ENCODE results near the gene ST6GALNAC5.
A peak's percentile ranks its signal among the peaks of the same experiment; 100 is the strongest.

Gene ST6GALNAC5

GRCh38 chr1:76892675-76893074 lies 25.4 kb downstream of the ST6GALNAC5 start:
- no peak overlapping the region for H3K27ac ChIP-seq (ENCODE audit: low read length)
- no peak overlapping the region for H3K4me3 ChIP-seq (ENCODE audit: low read length)
- no peaks in the 10 kb centered on the region for H3K4me1 ChIP-seq (ENCODE audit: control insufficient read depth, insufficient read depth, low read length)
- H3K9me3 ChIP-seq (ENCODE audit: control insufficient read depth, insufficient read depth, low read length), result no peaks in the 10 kb centered on the region
- no CpG with 5 or more reads among the region's 1 CpG for WGBS (ENCODE audit: insufficient coverage, insufficient read length)
- no peak for DNase-seq (ENCODE audit: low read depth, low spot score)
- H3K36me3 ChIP-seq (ENCODE audit: control insufficient read depth, insufficient read depth, low read length), result no peaks in the 10 kb centered on the region
- H3K27me3 ChIP-seq (ENCODE audit: control insufficient read depth, insufficient read depth, low read length), result no peaks in the 10 kb centered on the region

- WGBS (ENCODE audit: insufficient coverage, insufficient read length), result no CpG with 5 or more reads among the region's 2 CpGs
- H3K4me3 ChIP-seq (ENCODE audit: low read length), result no peak overlapping the region
- H3K36me3 ChIP-seq (ENCODE audit: control insufficient read depth, insufficient read depth, low read length), result no peaks in the 10 kb centered on the region
- no peaks in the 10 kb centered on the region for H3K27me3 ChIP-seq (ENCODE audit: control insufficient read depth, insufficient read depth, low read length)
- DNase-seq (ENCODE audit: low read depth, low spot score), result peak; percentile 41
- no peaks in the 10 kb centered on the region for H3K4me1 ChIP-seq (ENCODE audit: control insufficient read depth, insufficient read depth, low read length)
- H3K27ac ChIP-seq (ENCODE audit: low read length), result no peak overlapping the region
- H3K9me3 ChIP-seq (ENCODE audit: control insufficient read depth, insufficient read depth, low read length), result no peaks in the 10 kb centered on the region
Measured at GRCh38 chr1:76901158-76901767, 34.0 kb downstream of the ST6GALNAC5 start.

GRCh38 chr1:76905876-76906595 lies 38.8 kb downstream of the ST6GALNAC5 start:
- WGBS (ENCODE audit: insufficient coverage, insufficient read length), result no CpG with 5 or more reads among the region's 4 CpGs
- DNase-seq (ENCODE audit: low read depth, low spot score), result no peak
- H3K9me3 ChIP-seq (ENCODE audit: control insufficient read depth, insufficient read depth, low read length), result no peaks in the 10 kb centered on the region

GRCh38 chr1:76909311-76909710 lies 42.0 kb downstream of the ST6GALNAC5 start:
- H3K27ac ChIP-seq (ENCODE audit: low read length), result no peak overlapping the region
- no peaks in the 10 kb centered on the region for H3K36me3 ChIP-seq (ENCODE audit: control insufficient read depth, insufficient read depth, low read length)
- no peak overlapping the region for H3K4me3 ChIP-seq (ENCODE audit: low read length)
- WGBS (ENCODE audit: insufficient coverage, insufficient read length), result no CpG with 5 or more reads among the region's 1 CpG
- no peaks in the 10 kb centered on the region for H3K9me3 ChIP-seq (ENCODE audit: control insufficient read depth, insufficient read depth, low read length)
- 0 out of 2 replicates have a peak, but pooled peaks cover 2% of the 10 kb centered on the region for H3K4me1 ChIP-seq (ENCODE audit: control insufficient read depth, insufficient read depth, low read length)
- DNase-seq (ENCODE audit: low read depth, low spot score), result no peak
- no peaks in the 10 kb centered on the region for H3K27me3 ChIP-seq (ENCODE audit: control insufficient read depth, insufficient read depth, low read length)

More at GRCh38 chr1:76905876-76906595, 38.8 kb downstream of the ST6GALNAC5 start:
- Histone ChIP-seq H3K4me1 (ENCODE audit: control insufficient read depth, insufficient read depth, low read length) (0 out of 2 replicates have a peak, but pooled peaks cover 2% of the 10 kb centered on the region), H3K27me3 (ENCODE audit: control insufficient read depth, insufficient read depth, low read length) (no peaks in the 10 kb centered on the region), H3K4me3 (ENCODE audit: low read length) (no peak overlapping the region), H3K36me3 (ENCODE audit: control insufficient read depth, insufficient read depth, low read length) (no peaks in the 10 kb centered on the region), H3K27ac (ENCODE audit: low read length) (no peak overlapping the region)

- Histone ChIP-seq H3K4me3 (ENCODE audit: low read length) (no peak overlapping the region), H3K27ac (ENCODE audit: low read length) (no peak overlapping the region), H3K36me3 (ENCODE audit: control insufficient read depth, insufficient read depth, low read length) (no peaks in the 10 kb centered on the region), H3K27me3 (ENCODE audit: control insufficient read depth, insufficient read depth, low read length) (no peaks in the 10 kb centered on the region), H3K9me3 (ENCODE audit: control insufficient read depth, insufficient read depth, low read length) (no peaks in the 10 kb centered on the region), H3K4me1 (ENCODE audit: control insufficient read depth, insufficient read depth, low read length) (no peaks in the 10 kb centered on the region; the same call in 1 of the 2 replicates)
- WGBS (ENCODE audit: insufficient coverage, insufficient read length), result no CpG with 5 or more reads among the region's 6 CpGs
- DNase-seq (ENCODE audit: low read depth, low spot score), result no peak
Measured at GRCh38 chr1:76919085-76919484, 51.8 kb downstream of the ST6GALNAC5 start.

GRCh38 chr1:76921590-76921989 lies 54.3 kb downstream of the ST6GALNAC5 start:
- Histone ChIP-seq H3K4me1 (ENCODE audit: control insufficient read depth, insufficient read depth, low read length) (no peaks in the 10 kb centered on the region; the same call in 1 of the 2 replicates), H3K9me3 (ENCODE audit: control insufficient read depth, insufficient read depth, low read length) (no peaks in the 10 kb centered on the region), H3K27ac (ENCODE audit: low read length) (no peak overlapping the region), H3K4me3 (ENCODE audit: low read length) (no peak overlapping the region), H3K27me3 (ENCODE audit: control insufficient read depth, insufficient read depth, low read length) (no peaks in the 10 kb centered on the region), H3K36me3 (ENCODE audit: control insufficient read depth, insufficient read depth, low read length) (no peaks in the 10 kb centered on the region)
- no peak for DNase-seq (ENCODE audit: low read depth, low spot score)
- no CpG with 5 or more reads among the region's 3 CpGs for WGBS (ENCODE audit: insufficient coverage, insufficient read length)

GRCh38 chr1:76925825-76926224 lies 58.5 kb downstream of the ST6GALNAC5 start:
- DNase-seq (ENCODE audit: low read depth, low spot score), result no peak
- Histone ChIP-seq H3K36me3 (ENCODE audit: control insufficient read depth, insufficient read depth, low read length) (no peaks in the 10 kb centered on the region), H3K4me1 (ENCODE audit: control insufficient read depth, insufficient read depth, low read length) (no peaks in the 10 kb centered on the region), H3K27me3 (ENCODE audit: control insufficient read depth, insufficient read depth, low read length) (no peaks in the 10 kb centered on the region), H3K4me3 (ENCODE audit: low read length) (no peak overlapping the region), H3K9me3 (ENCODE audit: control insufficient read depth, insufficient read depth, low read length) (no peaks in the 10 kb centered on the region), H3K27ac (ENCODE audit: low read length) (no peak overlapping the region)
- WGBS (ENCODE audit: insufficient coverage, insufficient read length), result no CpG with 5 or more reads among the region's 3 CpGs

- Histone ChIP-seq H3K27me3 (ENCODE audit: control insufficient read depth, insufficient read depth, low read length) (no peaks in the 10 kb centered on the region), H3K36me3 (ENCODE audit: control insufficient read depth, insufficient read depth, low read length) (no peaks in the 10 kb centered on the region), H3K4me3 (ENCODE audit: low read length) (no peak overlapping the region), H3K4me1 (ENCODE audit: control insufficient read depth, insufficient read depth, low read length) (no peaks in the 10 kb centered on the region), H3K9me3 (ENCODE audit: control insufficient read depth, insufficient read depth, low read length) (no peaks in the 10 kb centered on the region), H3K27ac (ENCODE audit: low read length) (no peak overlapping the region)
- DNase-seq (ENCODE audit: low read depth, low spot score), result no peak
- WGBS (ENCODE audit: insufficient coverage, insufficient read length), result no CpG with 5 or more reads among the region's 2 CpGs
Measured at GRCh38 chr1:76928522-76928921, 61.2 kb downstream of the ST6GALNAC5 start.

- Histone ChIP-seq H3K4me3 (ENCODE audit: low read length) (no peak overlapping the region), H3K4me1 (ENCODE audit: control insufficient read depth, insufficient read depth, low read length) (no peaks in the 10 kb centered on the region), H3K27ac (ENCODE audit: low read length) (no peak overlapping the region), H3K27me3 (ENCODE audit: control insufficient read depth, insufficient read depth, low read length) (no peaks in the 10 kb centered on the region), H3K36me3 (ENCODE audit: control insufficient read depth, insufficient read depth, low read length) (no peaks in the 10 kb centered on the region), H3K9me3 (ENCODE audit: control insufficient read depth, insufficient read depth, low read length) (no peaks in the 10 kb centered on the region)
- no peak for DNase-seq (ENCODE audit: low read depth, low spot score)
- WGBS (ENCODE audit: insufficient coverage, insufficient read length), result no CpG with 5 or more reads among the region's 4 CpGs
Measured at GRCh38 chr1:76929136-76929535, 61.9 kb downstream of the ST6GALNAC5 start.

GRCh38 chr1:76933847-76934815 lies 66.9 kb downstream of the ST6GALNAC5 start:
- H3K27me3 ChIP-seq (ENCODE audit: control insufficient read depth, insufficient read depth, low read length), result no peaks in the 10 kb centered on the region
- no peaks in the 10 kb centered on the region for H3K9me3 ChIP-seq (ENCODE audit: control insufficient read depth, insufficient read depth, low read length)
- no peak overlapping the region for H3K27ac ChIP-seq (ENCODE audit: low read length)
- no peak overlapping the region for H3K4me3 ChIP-seq (ENCODE audit: low read length)
- no peaks in the 10 kb centered on the region for H3K4me1 ChIP-seq (ENCODE audit: control insufficient read depth, insufficient read depth, low read length)
- DNase-seq (ENCODE audit: low read depth, low spot score), result no peak
- no CpG with 5 or more reads among the region's 6 CpGs for WGBS (ENCODE audit: insufficient coverage, insufficient read length)
- no peaks in the 10 kb centered on the region for H3K36me3 ChIP-seq (ENCODE audit: control insufficient read depth, insufficient read depth, low read length)
